ENCODE data around the gene PTDSS2. TPM values are rescaled to one million over a fixed set of nuclear protein-coding genes. Genes with fewer than 3 reads are reported as not detected.

The PTDSS2 gene
- total RNA-seq, 4 donors from 2014 or later = 33.0 to 45.2 (median 39.0) TPM

- DNase-seq (ENCODE audit: low spot score) (no peak), ATAC-seq (ENCODE audit: low FRiP score) (no peak)
- TF ChIP-seq CTCF (IDR thresholded peaks at IDR 0.05) = no peak
Measured at GRCh38 chr11:459511-460220, 9.6 kb downstream of the PTDSS2 start.

GRCh38 chr11:460331-461199, 10.5 kb downstream of the PTDSS2 start:
- TF ChIP-seq CTCF (IDR thresholded peaks at IDR 0.05) = no peak
- DNase-seq (ENCODE audit: low spot score) (no peak), ATAC-seq (ENCODE audit: low FRiP score) (peak; percentile 89)

GRCh38 chr11:461626-462025, 11.5 kb downstream of the PTDSS2 start:
- no peak for TF ChIP-seq CTCF (IDR thresholded peaks at IDR 0.05)
- DNase-seq (ENCODE audit: low spot score) (no peak), ATAC-seq (ENCODE audit: low FRiP score) (no peak)

- DNase-seq (ENCODE audit: low spot score) (no peak), ATAC-seq (ENCODE audit: low FRiP score) (no peak)
- no peak for TF ChIP-seq CTCF (IDR thresholded peaks at IDR 0.05)
Measured at GRCh38 chr11:462107-462890, 12.2 kb downstream of the PTDSS2 start.

- ATAC-seq (ENCODE audit: low FRiP score) (no peak), DNase-seq (ENCODE audit: low spot score) (no peak)
- no peak for TF ChIP-seq CTCF (IDR thresholded peaks at IDR 0.05)
Measured at GRCh38 chr11:464316-464715, 14.2 kb downstream of the PTDSS2 start.

GRCh38 chr11:465896-466530, 15.9 kb downstream of the PTDSS2 start:
- no peak for DNase-seq (ENCODE audit: low spot score)

More at GRCh38 chr11:465896-466530, 15.9 kb downstream of the PTDSS2 start:
- TF ChIP-seq CTCF (IDR thresholded peaks at IDR 0.05) = no peak
- no peak for ATAC-seq (ENCODE audit: low FRiP score)
